Superior temporal gyrus (tissue), 1 donor: ENCODE measurements around the gene MYO10.
A peak's percentile ranks its signal among the peaks of the same experiment; 100 is the strongest.

Experiments used
- DNase-seq: peaks from one replicate; pipeline ENCODE4 v3.0.0-alpha.2; 2016; ENCODE audit errors: extremely low spot score

Gene MYO10

GRCh38 chr5:16625096-16625495, 311.0 kb downstream of the MYO10 start:
- no peak for DNase-seq

GRCh38 chr5:16619136-16619535, 317.0 kb downstream of the MYO10 start:
- DNase-seq: no peak

GRCh38 chr5:16618138-16618897, 317.8 kb downstream of the MYO10 start:
- DNase-seq: no peak

GRCh38 chr5:16617274-16617968, 318.7 kb downstream of the MYO10 start:
- no peak for DNase-seq

GRCh38 chr5:16616536-16617273, 319.4 kb downstream of the MYO10 start, which contains the start of gene RETREG1:
Gene RETREG1 (minus strand): TSS chr5:16616997. CDS start chr5:16616971, 26 bp downstream.
- DNase-seq: peak; percentile 60

GRCh38 chr5:16615741-16616535, 320.1 kb downstream of the MYO10 start:
- DNase-seq: peak; percentile 72

- no peak for DNase-seq
Observed at GRCh38 chr5:16612007-16612406, 324.1 kb downstream of the MYO10 start.
